Spleen (tissue), 11 donors: ENCODE measurements around the gene UBA7. TPM values are rescaled to one million over a fixed set of nuclear protein-coding genes. Genes with fewer than 3 reads are reported as not detected.

Experiments
- DNase-seq: peaks from one replicate; pipeline ENCODE4 v3.0.0-alpha.2; 2020
- H3K27ac ChIP-seq, 8 donors: fragments of 200-600 bp; sonication (generic) in 7 of 8; 1 replicate in 4 of 8; 2 replicates in 4 of 8; pipeline versions ENCODE4 v1.5.0 to v1.8.0; 2016 to 2021; ENCODE audit warnings: inconsistent platforms in 4 of 8, mild to moderate bottlenecking in 4 of 8, moderate library complexity in 1 of 8
- H3K27me3 ChIP-seq, 7 donors: fragments of 200-600 bp; sonication (generic) in 6 of 7; replicated peaks in 1 of 7; 1 replicate in 4 of 7; 2 replicates in 3 of 7; pipeline versions ENCODE4 v1.5.0 to v1.8.0; 2016 to 2021; ENCODE audit warnings: inconsistent platforms in 3 of 7, mild to moderate bottlenecking in 1 of 7
- H3K36me3 ChIP-seq, 6 donors: fragments of 200-600 bp; sonication (generic) in 5 of 6; 1 replicate in 4 of 6; 2 replicates in 2 of 6; pipeline versions ENCODE4 v1.5.0 to v1.8.0; 2016 to 2021; ENCODE audit warnings: inconsistent platforms in 2 of 6
- H3K4me1 ChIP-seq, 6 donors: fragments of 200-600 bp; sonication (generic) in 5 of 6; 1 replicate in 3 of 6; 2 replicates in 3 of 6; pipeline versions ENCODE4 v1.5.0 to v1.8.0; 2016 to 2021; ENCODE audit warnings: inconsistent platforms in 3 of 6
- H3K4me3 ChIP-seq, 8 donors: fragments of 200-600 bp; sonication (generic) in 7 of 8; 1 replicate in 4 of 8; 2 replicates in 4 of 8; pipeline versions ENCODE4 v1.5.0 to v1.8.0; 2016 to 2021; ENCODE audit warnings: inconsistent platforms in 4 of 8, mild to moderate bottlenecking in 4 of 8, moderate library complexity in 2 of 8
- H3K9me3 ChIP-seq, 8 donors: fragments of 200-600 bp; sonication (generic) in 7 of 8; 1 replicate in 4 of 8; 2 replicates in 4 of 8; pipeline versions ENCODE4 v1.5.0 to v1.8.0; 2016 to 2021; ENCODE audit warnings: inconsistent platforms in 4 of 8
- POLR2A ChIP-seq, 3 donors: fragments of 450-650 bp; IDR thresholded peaks; one replicate each; pipeline ENCODE4 v1.5.1; 2017; ENCODE audit warnings: antibody characterized with exemption in 3 of 3, mild to moderate bottlenecking in 1 of 3
- POLR2AphosphoS5 ChIP-seq, 3 donors: sonication (generic); formaldehyde crosslinking; IDR thresholded peaks; one replicate each; pipeline ENCODE4 v1.5.1; 2017; ENCODE audit warnings: antibody characterized with exemption in 3 of 3
- WGBS, 5 donors: extraction: QIAGEN DNeasy Blood & Tissue Kit in 3 of 5; methylation state at CpG; one replicate each; pipeline versions ENCODE4 v1.1.5 to v1.1.7; 2013 to 2018; 5-methylcytosine and 5-hydroxymethylcytosine counted together
- intact Hi-C: fragments of 100-400 bp; cut with DNase I; formaldehyde crosslinking; loops from one replicate; pipeline ENCODE4 v1.15.0; 2023; ENCODE audit warnings: low total_unique reads
- polyA plus RNA-seq, 3 donors: library from polyadenylated mRNA; stranded (reverse); fragments of 200-250 nt; gene quantifications; one replicate each; pipeline ENCODE4 v1.2.1, GENCODE V29; 2013
- total RNA-seq, 7 donors: library from RNA; depleted of rRNA in 3 of 7; stranded (reverse); fragments of >200 nt in 3 of 7; fragmentation: NEBNext Ultra II Directional in 4 of 7; extraction: Animal tissue kit (Norgen Biotek cat#: 25700) in 4 of 7; gene quantifications; one replicate each; pipeline versions ENCODE4 v1.1.0 to v1.2.1, GENCODE V29; 2016 to 2021
- TF ChIP-seq, protein P1 (sequence below), 11 experiments: fragments of 200-600 bp in 7 of 11; fragments of 450-650 bp in 4 of 11; sonication (generic) in 4 of 11; IDR thresholded peaks in 8 of 11; conservative IDR thresholded peaks in 3 of 11; 1 replicate in 7 of 11; 2 replicates in 4 of 11; pipeline versions ENCODE4 v1.4.0 to v1.8.0; 2016 to 2021; ENCODE audit warnings: antibody characterized with exemption in 11 of 11, inconsistent platforms in 4 of 11, mild to moderate bottlenecking in 1 of 11
- donor health status: healthy with polysubstance abuse.
- donor health status: DM: no; HTN: no; CAD: no; lungs with moderate emphysema.
- donor health status: DM: no; HTN: no; CAD: no.
- donor health status: Bipolar disorder and iron deficiency.
- donor health status: healthy.
- donor health status: DM: no; HTN: no; CAD: no.
- donor health status: DM: yes; HTN: yes; CAD: no.

The UBA7 gene
- total and polyA plus RNA-seq, 10 donors, result 91.1 to 231 (median 220) TPM

DNA sequence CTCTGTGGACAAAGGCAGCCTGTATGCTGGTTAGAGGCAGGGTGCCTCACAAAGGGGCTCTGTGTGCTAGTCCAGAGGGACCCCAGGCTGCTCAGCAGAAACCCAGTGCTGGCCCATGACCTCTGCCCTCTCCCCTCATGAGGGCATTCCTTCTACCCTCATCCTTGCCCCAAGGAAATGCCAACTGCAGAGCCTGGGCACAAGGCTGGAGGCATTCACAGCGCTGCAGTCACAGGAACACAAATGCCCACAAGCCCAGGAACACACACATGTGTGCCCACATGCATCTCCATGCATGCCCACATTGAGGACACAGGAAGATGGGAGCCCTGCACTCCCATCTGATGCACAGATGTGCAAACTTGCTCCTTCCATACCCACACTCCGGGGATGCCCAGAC lies 6.9 kb downstream of the UBA7 start:
- Histone ChIP-seq H3K27me3 (no peaks in the 10 kb centered on the region), H3K4me3 (peak overlapping the region in 1 of 8 donors; percentile 76), H3K27ac (peak overlapping the region; percentile 83 to 97 (median 93)), H3K36me3 (peaks cover 0 to 48% (median 32%) of the 10 kb centered on the region in 6 donors), H3K4me1 (peaks cover 42 to 93% (median 62%) of the 10 kb centered on the region in 6 donors), H3K9me3 (no peaks in the 10 kb centered on the region)
- intact Hi-C loops, result no loop called here
- DNase-seq, result no peak
- TF ChIP-seq POLR2A (IDR thresholded peaks at IDR 0.05) (no peak), POLR2AphosphoS5 (IDR thresholded peaks at IDR 0.05) (no peak)
- TF ChIP-seq, protein P1, sequence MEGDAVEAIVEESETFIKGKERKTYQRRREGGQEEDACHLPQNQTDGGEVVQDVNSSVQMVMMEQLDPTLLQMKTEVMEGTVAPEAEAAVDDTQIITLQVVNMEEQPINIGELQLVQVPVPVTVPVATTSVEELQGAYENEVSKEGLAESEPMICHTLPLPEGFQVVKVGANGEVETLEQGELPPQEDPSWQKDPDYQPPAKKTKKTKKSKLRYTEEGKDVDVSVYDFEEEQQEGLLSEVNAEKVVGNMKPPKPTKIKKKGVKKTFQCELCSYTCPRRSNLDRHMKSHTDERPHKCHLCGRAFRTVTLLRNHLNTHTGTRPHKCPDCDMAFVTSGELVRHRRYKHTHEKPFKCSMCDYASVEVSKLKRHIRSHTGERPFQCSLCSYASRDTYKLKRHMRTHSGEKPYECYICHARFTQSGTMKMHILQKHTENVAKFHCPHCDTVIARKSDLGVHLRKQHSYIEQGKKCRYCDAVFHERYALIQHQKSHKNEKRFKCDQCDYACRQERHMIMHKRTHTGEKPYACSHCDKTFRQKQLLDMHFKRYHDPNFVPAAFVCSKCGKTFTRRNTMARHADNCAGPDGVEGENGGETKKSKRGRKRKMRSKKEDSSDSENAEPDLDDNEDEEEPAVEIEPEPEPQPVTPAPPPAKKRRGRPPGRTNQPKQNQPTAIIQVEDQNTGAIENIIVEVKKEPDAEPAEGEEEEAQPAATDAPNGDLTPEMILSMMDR (IDR thresholded peaks at IDR 0.05 in 8 of 11, conservative IDR thresholded peaks at IDR 0.05 in 3 of 11), result no peak
- 23 to 57% (median 35%) methylated on average over 1 to 2 of the region's 2 CpGs for WGBS, 5 donors

DNA sequence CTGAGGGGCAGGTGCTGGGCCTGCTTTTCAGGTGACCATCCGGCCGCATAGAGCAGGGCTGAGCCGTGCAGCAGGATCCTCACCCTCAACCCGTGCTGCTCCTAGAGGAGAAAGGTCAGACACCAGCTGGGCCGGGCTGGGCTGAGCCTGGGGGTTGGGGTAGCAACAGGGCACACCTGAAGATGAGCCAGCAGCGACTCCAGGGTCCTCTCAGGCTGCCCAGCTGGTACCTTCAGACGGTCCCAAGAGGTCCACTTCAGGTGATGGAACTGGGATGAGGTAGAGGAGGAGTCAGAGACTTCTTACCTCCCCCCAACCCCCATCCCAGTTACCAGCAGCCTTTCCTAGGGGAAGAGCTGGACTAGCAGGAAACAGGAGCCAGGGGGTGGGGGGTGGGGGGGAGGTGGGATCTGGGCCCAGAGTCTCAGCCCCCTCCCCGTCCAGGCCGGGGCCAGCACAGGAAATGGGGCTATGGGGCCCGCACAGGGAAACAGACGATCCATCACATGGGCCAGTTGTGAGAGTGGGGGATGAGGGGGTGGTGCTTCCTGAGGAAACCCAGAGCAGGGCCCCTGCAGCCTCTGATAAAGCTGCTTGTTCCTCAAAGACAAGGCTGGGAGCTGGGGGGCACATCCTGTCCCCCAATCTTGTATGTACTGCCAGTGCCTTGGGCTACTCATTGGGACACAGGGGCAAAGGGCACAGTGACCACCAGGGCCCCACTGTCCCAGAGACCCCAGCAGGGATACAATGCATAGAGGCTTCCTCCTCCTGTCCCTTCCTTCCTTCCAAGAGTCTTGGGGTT lies 7.7 kb downstream of the UBA7 start:
- 3 to 14% (median 11%) methylated on average over 6 to 11 of the region's 11 CpGs for WGBS, 5 donors
- Histone ChIP-seq H3K9me3 (no peaks in the 10 kb centered on the region), H3K27me3 (no peaks in the 10 kb centered on the region), H3K27ac (peak overlapping the region; percentile 83 to 97 (median 93)), H3K4me1 (peaks cover 42 to 88% (median 58%) of the 10 kb centered on the region in 6 donors), H3K36me3 (peaks cover 0 to 41% (median 24%) of the 10 kb centered on the region in 6 donors), H3K4me3 (peak overlapping the region in 4 of 8 donors; percentile 3 to 86 (median 42))
- DNase-seq, result peak; percentile 89
- TF ChIP-seq POLR2AphosphoS5 (IDR thresholded peaks at IDR 0.05) (peak; percentile 47 to 74 (median 70)), POLR2A (IDR thresholded peaks at IDR 0.05) (peak in 1 of 3 donors; percentile 15)
- TF ChIP-seq, protein P1 (IDR thresholded peaks at IDR 0.05 in 8 of 11, conservative IDR thresholded peaks at IDR 0.05 in 3 of 11), result no peak
- intact Hi-C loops, result no loop called here

DNA sequence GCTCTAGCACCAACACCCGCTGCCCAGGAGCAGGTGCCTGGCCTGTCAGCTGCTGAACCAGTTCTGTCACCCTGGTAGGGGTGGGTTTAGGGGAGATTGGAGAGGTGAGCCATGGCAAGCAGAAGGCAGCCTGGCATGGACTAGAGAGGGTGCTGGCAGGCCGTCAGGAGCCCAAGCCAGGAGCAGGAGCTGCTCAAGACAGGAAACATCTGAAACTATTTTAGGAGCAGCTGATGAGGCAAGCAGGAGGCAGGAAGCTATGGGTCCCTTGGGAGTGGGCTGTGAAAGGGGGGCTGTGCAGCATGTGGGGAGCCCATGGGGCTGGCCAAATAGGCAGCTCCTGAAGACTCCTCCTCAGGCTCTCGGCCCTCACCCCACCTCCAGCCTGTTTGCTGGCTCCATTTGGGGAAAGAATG lies 8.4 kb downstream of the UBA7 start:
- DNase-seq, result peak; percentile 89
- peak overlapping the region in 6 of 8 donors; percentile 3 to 97 (median 46) for H3K4me3 ChIP-seq
- H3K36me3 ChIP-seq, result peaks cover 0 to 34% (median 18%) of the 10 kb centered on the region in 6 donors
- 24 to 36% (median 30%) methylated on average over 3 of the region's 3 CpGs for WGBS, 5 donors
- peak overlapping the region; percentile 83 to 97 (median 93) for H3K27ac ChIP-seq
- H3K27me3 ChIP-seq, result no peaks in the 10 kb centered on the region
- intact Hi-C loops, result no loop called here
- TF ChIP-seq POLR2A (IDR thresholded peaks at IDR 0.05), result no peak
- TF ChIP-seq POLR2AphosphoS5 (IDR thresholded peaks at IDR 0.05), result peak; percentile 71 to 88 (median 84)
- no peaks in the 10 kb centered on the region for H3K9me3 ChIP-seq
- H3K4me1 ChIP-seq, result peaks cover 42 to 81% (median 58%) of the 10 kb centered on the region in 6 donors

DNA sequence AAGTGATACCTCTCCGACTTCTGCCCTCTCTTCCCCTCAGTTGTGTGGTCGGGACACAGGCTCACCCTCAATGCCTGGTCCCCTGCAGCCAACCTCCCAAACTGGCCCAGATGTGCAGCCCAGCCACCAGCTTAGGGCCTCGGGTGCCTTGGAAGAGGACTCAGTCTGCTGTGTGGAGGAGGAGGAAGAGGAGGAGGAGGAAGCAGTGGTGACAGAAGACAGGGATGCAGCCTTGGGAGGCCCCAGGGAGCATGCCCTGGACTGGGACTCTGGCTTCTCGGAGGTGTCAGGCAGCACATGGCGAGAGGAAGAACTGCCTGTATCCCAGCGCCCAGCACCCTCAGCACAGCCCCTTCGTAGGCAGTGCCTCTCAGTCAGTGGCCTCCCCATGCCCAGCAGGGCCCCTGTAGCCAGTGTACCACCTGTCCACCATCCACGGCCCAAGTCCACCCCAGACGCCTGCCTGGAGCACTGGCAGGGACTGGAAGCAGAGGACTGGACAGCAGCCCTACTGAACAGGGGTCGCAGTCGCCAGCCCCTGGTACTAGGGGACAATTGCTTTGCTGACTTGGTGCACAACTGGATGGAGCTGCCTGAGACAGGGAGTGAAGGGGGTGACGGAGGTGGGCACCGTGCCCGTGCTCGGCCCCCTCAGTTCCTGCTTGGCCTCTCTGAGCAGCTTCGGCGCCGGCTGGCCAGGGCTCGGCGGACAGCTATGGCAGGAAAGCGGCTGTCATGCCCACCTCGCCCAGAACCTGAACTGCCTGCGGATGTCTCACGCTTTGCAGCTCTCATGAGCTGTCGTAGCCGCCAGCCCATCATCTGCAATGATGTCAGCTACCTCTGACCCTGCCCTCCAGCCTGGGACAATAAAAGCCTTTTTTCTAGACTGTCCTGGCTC lies 9.4 kb downstream of the UBA7 start:
- intact Hi-C loops, result loop anchor here (5.0 kb wide), 1 partner anchor 33 kb away; no protein-coding TSS in a partner anchor
- H3K4me1 ChIP-seq, result peaks cover 42 to 73% (median 58%) of the 10 kb centered on the region in 6 donors
- 15 to 45% (median 31%) methylated on average over 11 to 26 of the region's 26 CpGs for WGBS, 5 donors
- TF ChIP-seq POLR2AphosphoS5 (IDR thresholded peaks at IDR 0.05) (peak in 2 of 3 donors; percentile 39 to 59), POLR2A (IDR thresholded peaks at IDR 0.05) (no peak)
- TF ChIP-seq, protein P1 (IDR thresholded peaks at IDR 0.05 in 8 of 11, conservative IDR thresholded peaks at IDR 0.05 in 3 of 11), result no peak
- peaks cover 0 to 24% (median 8%) of the 10 kb centered on the region in 6 donors for H3K36me3 ChIP-seq
- DNase-seq, result peak; percentile 88
- H3K27ac ChIP-seq, result peak overlapping the region; percentile 83 to 97 (median 93)
- no peaks in the 10 kb centered on the region for H3K27me3 ChIP-seq
- no peaks in the 10 kb centered on the region for H3K9me3 ChIP-seq
- peak overlapping the region in 7 of 8 donors; percentile 76 to 97 (median 89) for H3K4me3 ChIP-seq
